Fibroblast of mammary gland (primary cell): ENCODE results near the gene BAZ1B.
"Not testable (repeated sequence)": the region's sequence is repeated elsewhere in the genome, so short reads cannot be mapped to it uniquely, and the experiment has no call there.

Source experiments
- DNase-seq: peaks from one replicate; pipeline ENCODE4 v3.0.0-alpha.2; 2010; ENCODE audit warnings: low read depth
- H3K4me3 ChIP-seq: 2 replicates; pipeline ENCODE4 v1.5.1; 2011; ENCODE audit warnings: low read depth, mild to moderate bottlenecking, low read length, moderate library complexity; ENCODE audit not compliant: control insufficient read depth
- TF ChIP-seq, protein P1 (sequence below): conservative IDR thresholded peaks from 2 replicates; pipeline ENCODE4 v1.5.1; 2011; ENCODE audit warnings: low read depth, low read length, inconsistent platforms; ENCODE audit not compliant: control insufficient read depth, insufficient read depth

BAZ1B gene

DNA sequence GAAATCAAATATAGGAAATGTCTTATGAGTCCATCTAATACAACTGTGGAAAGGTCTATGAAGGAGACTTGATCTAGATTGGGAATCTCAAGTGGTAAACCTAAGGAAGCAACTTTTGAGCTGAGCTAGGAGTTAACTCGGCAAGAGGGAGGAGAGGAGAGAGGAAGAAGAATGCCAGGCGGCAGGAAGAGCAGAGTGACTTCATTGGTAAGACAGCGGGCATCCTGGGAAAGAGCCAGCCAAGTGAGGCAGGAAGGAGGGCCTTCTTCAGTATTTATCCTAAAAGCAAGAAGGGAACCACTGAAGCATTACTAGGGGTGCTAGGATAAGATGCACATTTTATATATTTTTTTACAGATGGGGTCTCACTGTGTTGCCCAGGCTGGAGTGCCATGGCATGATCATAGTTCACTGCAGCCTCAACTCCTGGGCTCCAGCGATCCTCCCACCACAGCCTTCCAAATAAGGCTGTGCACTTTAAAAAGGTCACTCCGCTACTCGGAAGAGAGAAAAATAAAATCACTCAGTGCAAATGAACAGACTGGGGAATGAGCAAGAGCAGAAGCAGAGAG lies 33.4 kb upstream of the BAZ1B start:
- TF ChIP-seq, protein P1, sequence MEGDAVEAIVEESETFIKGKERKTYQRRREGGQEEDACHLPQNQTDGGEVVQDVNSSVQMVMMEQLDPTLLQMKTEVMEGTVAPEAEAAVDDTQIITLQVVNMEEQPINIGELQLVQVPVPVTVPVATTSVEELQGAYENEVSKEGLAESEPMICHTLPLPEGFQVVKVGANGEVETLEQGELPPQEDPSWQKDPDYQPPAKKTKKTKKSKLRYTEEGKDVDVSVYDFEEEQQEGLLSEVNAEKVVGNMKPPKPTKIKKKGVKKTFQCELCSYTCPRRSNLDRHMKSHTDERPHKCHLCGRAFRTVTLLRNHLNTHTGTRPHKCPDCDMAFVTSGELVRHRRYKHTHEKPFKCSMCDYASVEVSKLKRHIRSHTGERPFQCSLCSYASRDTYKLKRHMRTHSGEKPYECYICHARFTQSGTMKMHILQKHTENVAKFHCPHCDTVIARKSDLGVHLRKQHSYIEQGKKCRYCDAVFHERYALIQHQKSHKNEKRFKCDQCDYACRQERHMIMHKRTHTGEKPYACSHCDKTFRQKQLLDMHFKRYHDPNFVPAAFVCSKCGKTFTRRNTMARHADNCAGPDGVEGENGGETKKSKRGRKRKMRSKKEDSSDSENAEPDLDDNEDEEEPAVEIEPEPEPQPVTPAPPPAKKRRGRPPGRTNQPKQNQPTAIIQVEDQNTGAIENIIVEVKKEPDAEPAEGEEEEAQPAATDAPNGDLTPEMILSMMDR, result no peak
- H3K4me3 ChIP-seq, result no peak overlapping the region
- DNase-seq, result no peak

DNA sequence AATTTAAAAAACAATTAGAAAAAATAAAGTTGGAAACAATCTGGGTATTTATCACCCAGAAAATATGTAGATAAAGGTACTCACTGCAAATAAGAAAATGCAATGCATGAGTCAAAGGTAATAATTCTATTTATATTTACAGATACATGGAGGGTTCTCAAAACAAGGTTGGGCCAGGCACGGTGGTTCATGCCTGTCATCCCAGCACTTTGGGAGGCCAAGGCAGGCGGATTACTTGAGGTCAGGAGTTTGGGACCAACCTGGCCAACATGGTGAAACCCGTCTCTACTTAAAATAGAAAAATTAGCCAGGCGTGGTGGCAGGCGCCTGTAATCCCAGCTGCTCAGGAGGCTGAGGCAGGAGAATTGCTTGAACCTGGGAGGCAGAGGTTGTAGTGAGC lies 28.0 kb upstream of the BAZ1B start:
- H3K4me3 ChIP-seq, DNase-seq: not testable (repeated sequence)

GRCh38 chr7:73549176-73549575 lies 27.1 kb upstream of the BAZ1B start:
- no peak for DNase-seq
- TF ChIP-seq, protein P1, result no peak
- H3K4me3 ChIP-seq, result no peak overlapping the region

GRCh38 chr7:73547841-73548240 lies 25.7 kb upstream of the BAZ1B start:
- no peak overlapping the region for H3K4me3 ChIP-seq
- no peak for DNase-seq
- TF ChIP-seq, protein P1, result no peak

GRCh38 chr7:73544678-73545077 lies 22.6 kb upstream of the BAZ1B start:
- no peak for DNase-seq
- H3K4me3 ChIP-seq, result no peak overlapping the region
- TF ChIP-seq, protein P1, result no peak

GRCh38 chr7:73541722-73542121 lies 19.6 kb upstream of the BAZ1B start:
- TF ChIP-seq, protein P1, result no peak

DNA sequence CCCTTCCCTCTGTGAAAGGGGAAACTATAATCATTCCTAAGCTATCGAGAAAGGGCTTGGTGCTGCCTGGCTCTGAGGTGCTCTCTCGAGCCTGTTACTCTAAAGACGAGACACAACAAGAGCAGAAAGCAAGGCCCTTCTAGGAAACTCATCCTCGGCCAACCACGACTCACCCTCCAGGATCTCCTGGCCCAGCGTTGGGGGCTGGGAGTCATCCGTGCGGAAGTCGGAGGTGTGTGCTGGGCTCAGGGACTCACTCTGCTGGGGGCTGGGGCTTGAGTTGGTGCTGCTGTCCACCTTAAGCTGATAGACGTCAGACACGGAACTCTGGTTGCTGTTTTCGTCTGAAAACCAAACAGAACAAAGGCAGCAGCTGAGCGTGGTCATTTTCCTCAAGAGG lies 17.6 kb upstream of the BAZ1B start:
- no peak for DNase-seq
- TF ChIP-seq, protein P1, result no peak

More at GRCh38 chr7:73541722-73542121, 19.6 kb upstream of the BAZ1B start:
- DNase-seq, result no peak
- H3K4me3 ChIP-seq, result no peak overlapping the region

GRCh38 chr7:73538510-73538909 lies 16.4 kb upstream of the BAZ1B start:
- DNase-seq, H3K4me3 ChIP-seq: not testable (repeated sequence)

More for the DNA sequence above, 17.6 kb upstream of the BAZ1B start:
- no peak overlapping the region for H3K4me3 ChIP-seq
